ENCODE results near the gene RASD1. TPM values are rescaled to one million over a fixed set of nuclear protein-coding genes. Genes with fewer than 3 reads are reported as not detected.

The RASD1 gene
- total RNA-seq, 4 donors from 2014 or later = 1.1 to 8.4 (median 4.3) TPM

DNA sequence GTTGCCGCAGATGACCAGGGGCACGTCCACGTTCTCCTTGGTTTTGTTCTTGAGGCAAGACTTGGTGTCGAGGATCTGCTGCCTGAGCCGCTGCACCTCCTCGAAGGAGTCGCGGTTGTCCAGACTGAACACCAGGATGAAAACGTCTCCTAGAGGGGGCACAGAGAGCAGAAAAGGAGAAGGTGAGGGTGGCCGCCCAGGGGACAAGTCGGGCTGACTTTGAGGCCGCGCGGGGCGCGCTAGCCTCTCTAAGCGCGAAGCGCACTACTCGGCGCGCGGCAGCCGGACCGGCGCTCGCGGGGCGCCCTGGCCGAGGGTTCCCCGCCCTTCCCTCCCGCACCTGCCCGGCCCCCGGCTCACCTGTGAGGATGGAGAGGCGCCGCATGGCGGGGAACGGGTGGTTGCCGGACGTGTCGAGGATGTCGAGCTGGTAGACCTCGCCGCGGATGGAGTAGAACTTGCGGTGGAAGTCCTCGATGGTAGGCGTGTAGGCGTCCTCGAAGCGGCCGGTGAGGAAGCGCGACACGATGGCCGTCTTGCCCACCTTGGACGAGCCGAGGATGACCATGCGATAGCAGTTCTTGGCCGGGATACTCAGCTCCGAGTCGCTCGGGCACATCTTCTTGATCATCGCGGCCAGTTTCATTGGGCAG, 533 bp downstream of the RASD1 start:
- Histone ChIP-seq H3K27me3 (peaks cover 0 to 18% (median 0%) of the 10 kb centered on the region in 4 donors), H3K4me1 (peaks cover 18 to 43% (median 20%) of the 10 kb centered on the region in 3 donors), H3K36me3 (peaks cover 8 to 24% (median 9%) of the 10 kb centered on the region in 3 donors), H3K4me3 (peak overlapping the region; percentile 58 to 77 (median 62)), H3K9me3 (no peaks in the 10 kb centered on the region), H3K27ac (peak overlapping the region; percentile 61 to 87 (median 84))
- whole genome bisulfite sequencing, 2 donors = 3% methylated on average over 21 of the region's 65 CpGs; no CpG with 5 or more reads in 1 of the 2 donors
- TF ChIP-seq, protein P1, sequence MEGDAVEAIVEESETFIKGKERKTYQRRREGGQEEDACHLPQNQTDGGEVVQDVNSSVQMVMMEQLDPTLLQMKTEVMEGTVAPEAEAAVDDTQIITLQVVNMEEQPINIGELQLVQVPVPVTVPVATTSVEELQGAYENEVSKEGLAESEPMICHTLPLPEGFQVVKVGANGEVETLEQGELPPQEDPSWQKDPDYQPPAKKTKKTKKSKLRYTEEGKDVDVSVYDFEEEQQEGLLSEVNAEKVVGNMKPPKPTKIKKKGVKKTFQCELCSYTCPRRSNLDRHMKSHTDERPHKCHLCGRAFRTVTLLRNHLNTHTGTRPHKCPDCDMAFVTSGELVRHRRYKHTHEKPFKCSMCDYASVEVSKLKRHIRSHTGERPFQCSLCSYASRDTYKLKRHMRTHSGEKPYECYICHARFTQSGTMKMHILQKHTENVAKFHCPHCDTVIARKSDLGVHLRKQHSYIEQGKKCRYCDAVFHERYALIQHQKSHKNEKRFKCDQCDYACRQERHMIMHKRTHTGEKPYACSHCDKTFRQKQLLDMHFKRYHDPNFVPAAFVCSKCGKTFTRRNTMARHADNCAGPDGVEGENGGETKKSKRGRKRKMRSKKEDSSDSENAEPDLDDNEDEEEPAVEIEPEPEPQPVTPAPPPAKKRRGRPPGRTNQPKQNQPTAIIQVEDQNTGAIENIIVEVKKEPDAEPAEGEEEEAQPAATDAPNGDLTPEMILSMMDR (IDR thresholded peaks at IDR 0.05) = no peak
- TF ChIP-seq POLR2A (IDR thresholded peaks at IDR 0.05) = no peak
- intact Hi-C loops (cut with DNase I) = loop anchor here (5.0 to 10.0 kb wide), 2 partner anchors 141 to 147 kb away; no protein-coding TSS in a partner anchor
- no peak for DNase-seq

DNA sequence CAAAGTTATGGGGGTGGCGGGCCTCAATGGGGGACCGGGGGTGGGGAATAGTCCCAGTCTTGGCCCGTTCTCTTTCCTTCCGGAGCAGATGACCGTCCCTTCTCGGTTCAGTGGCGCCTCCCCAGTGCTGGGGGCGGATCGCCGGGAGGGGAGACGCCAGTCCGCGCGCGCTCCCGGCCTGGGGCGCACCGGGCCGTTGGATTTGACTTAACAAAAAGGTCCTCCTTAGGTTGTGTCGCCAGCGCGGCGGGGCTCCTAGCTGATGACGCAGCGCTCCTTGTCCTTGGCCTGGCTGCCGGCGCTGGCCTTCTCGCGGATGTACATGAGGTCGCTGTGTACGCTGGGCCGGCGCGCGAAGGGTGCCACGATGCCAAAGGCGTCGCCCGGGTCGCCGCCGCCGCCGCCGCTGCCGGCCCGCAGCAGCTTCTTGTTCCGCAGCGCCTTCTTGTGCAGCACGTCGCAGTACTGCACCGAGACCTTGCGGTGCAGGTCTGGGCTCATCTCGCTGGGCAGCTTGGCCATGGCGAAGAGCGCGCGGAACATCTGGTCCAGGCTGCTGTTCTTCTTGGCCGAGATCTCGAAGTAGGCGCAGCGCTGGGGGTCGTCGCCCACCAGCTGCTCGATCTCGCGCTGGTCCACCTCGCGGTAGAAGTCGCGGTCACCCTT, 1.2 kb downstream of the RASD1 start:
- Histone ChIP-seq H3K9me3 (no peaks in the 10 kb centered on the region), H3K4me3 (peak overlapping the region; percentile 58 to 77 (median 62)), H3K36me3 (peaks cover 8 to 30% (median 9%) of the 10 kb centered on the region in 3 donors), H3K27ac (peak overlapping the region; percentile 6 to 87 (median 74)), H3K4me1 (peaks cover 18 to 43% (median 20%) of the 10 kb centered on the region in 3 donors), H3K27me3 (peaks cover 0 to 18% (median 0%) of the 10 kb centered on the region in 4 donors)
- DNase-seq = no peak
- WGBS, 2 donors = 2 to 4% methylated on average over 4 to 16 of the region's 71 CpGs
- TF ChIP-seq, protein P1 (IDR thresholded peaks at IDR 0.05) = no peak
- TF ChIP-seq POLR2A (IDR thresholded peaks at IDR 0.05) = no peak
- intact Hi-C loops (cut with DNase I) = loop anchor here (5.0 to 10.0 kb wide), 2 partner anchors 140 to 147 kb away; no protein-coding TSS in a partner anchor

GRCh38 chr17:17494499-17494869, 1.7 kb downstream of the RASD1 start:
- H3K27me3 ChIP-seq = peaks cover 0 to 18% (median 0%) of the 10 kb centered on the region in 4 donors
- peaks cover 8 to 36% (median 9%) of the 10 kb centered on the region in 3 donors for H3K36me3 ChIP-seq
- peaks cover 18 to 43% (median 20%) of the 10 kb centered on the region in 3 donors for H3K4me1 ChIP-seq
- no peak for DNase-seq
- peak overlapping the region; percentile 6 to 87 (median 74) for H3K27ac ChIP-seq
- whole genome bisulfite sequencing, 2 donors = 52 to 56% methylated on average over 5 to 11 of the region's 14 CpGs
- H3K9me3 ChIP-seq = no peaks in the 10 kb centered on the region
- TF ChIP-seq POLR2A (IDR thresholded peaks at IDR 0.05) = no peak
- TF ChIP-seq, protein P1 (IDR thresholded peaks at IDR 0.05) = no peak
- intact Hi-C loops (cut with DNase I) = loop anchor here (10.0 kb wide), 1 partner anchor 140 kb away; no protein-coding TSS in a partner anchor
- peak overlapping the region; percentile 58 to 77 (median 62) for H3K4me3 ChIP-seq

GRCh38 chr17:17493986-17494466, 2.2 kb downstream of the RASD1 start:
- Histone ChIP-seq H3K36me3 (peaks cover 8 to 40% (median 9%) of the 10 kb centered on the region in 3 donors), H3K4me3 (peak overlapping the region in 3 of 4 donors; percentile 7 to 77 (median 64)), H3K27me3 (peaks cover 0 to 18% (median 0%) of the 10 kb centered on the region in 4 donors), H3K9me3 (no peaks in the 10 kb centered on the region), H3K4me1 (peaks cover 18 to 43% (median 20%) of the 10 kb centered on the region in 3 donors), H3K27ac (peak overlapping the region in 3 of 4 donors; percentile 21 to 25 (median 24))
- intact Hi-C loops (cut with DNase I) = loop anchor here (10.0 kb wide), 1 partner anchor 139 kb away; no protein-coding TSS in a partner anchor
- no peak for DNase-seq
- WGBS, 2 donors = 72 to 80% methylated on average over 5 of the region's 5 CpGs
- TF ChIP-seq POLR2A (IDR thresholded peaks at IDR 0.05) = no peak
- TF ChIP-seq, protein P1 (IDR thresholded peaks at IDR 0.05) = no peak
